CD4-positive, alpha-beta T cell (primary cell): ENCODE data around the gene PRMT7. TPM values are rescaled to one million over a fixed set of nuclear protein-coding genes. Genes with fewer than 3 reads are reported as not detected.

Experiments
- ATAC-seq: fragments of 200-7000 bp; cut with Tn5 transposase; one replicate; pipeline ENCODE4 v1.10.0; 2022; ENCODE audit warnings: mild to moderate bottlenecking; ENCODE audit not compliant: poor library complexity
- CTCF ChIA-PET: fragments of 350-600 bp; sonication (Branson Sonifier 250); formaldehyde crosslinking; loops from one replicate; lab custom pipeline; 2021; ENCODE audit warnings: antibody characterized with exemption, inconsistent platforms; lab: Charles Lee
- POLR2A ChIA-PET: fragments of 350-600 bp; sonication (Branson Sonifier 250); formaldehyde crosslinking; loops from one replicate; lab custom pipeline; 2021; ENCODE audit warnings: antibody characterized with exemption, inconsistent platforms; lab: Charles Lee
- DNase-seq, 14 experiments: peaks; one replicate each; pipeline ENCODE4 v3.0.0-alpha.2; 2013 to 2020; ENCODE audit warnings: mixed read lengths in 2 of 14
- H3K27ac ChIP-seq, 2 donors: one replicate each; pipeline versions ENCODE4 v1.5.1 to v1.7.0; 2013; ENCODE audit warnings: low read length in 2 of 2, low read depth in 1 of 2, mild to moderate bottlenecking in 1 of 2
- H3K27me3 ChIP-seq, 2 experiments: 1 replicate in 1 of 2; 2 replicates in 1 of 2; pipeline versions ENCODE4 v1.6.1 to v1.7.0; 2013; ENCODE audit warnings: low read length in 2 of 2, control low read depth in 1 of 2, mild to moderate bottlenecking in 1 of 2, moderate library complexity in 1 of 2; ENCODE audit not compliant: insufficient read depth in 2 of 2, control insufficient read depth in 1 of 2
- H3K36me3 ChIP-seq: one replicate; pipeline ENCODE4 v1.6.1; 2013; ENCODE audit warnings: low read length, control low read depth; ENCODE audit not compliant: insufficient read depth
- H3K4me1 ChIP-seq: one replicate; pipeline ENCODE4 v1.6.1; 2013; ENCODE audit warnings: low read length, control low read depth; ENCODE audit not compliant: insufficient read depth
- H3K4me3 ChIP-seq: one replicate; pipeline ENCODE4 v1.5.1; 2013; ENCODE audit warnings: mild to moderate bottlenecking, low read length, moderate library complexity
- H3K9me3 ChIP-seq, 2 experiments: 1 replicate in 1 of 2; 2 replicates in 1 of 2; pipeline versions ENCODE4 v1.6.1 to v1.7.0; 2013; ENCODE audit warnings: low read length in 2 of 2, mild to moderate bottlenecking in 2 of 2, control low read depth in 1 of 2, moderate library complexity in 1 of 2; ENCODE audit not compliant: control insufficient read depth in 1 of 2, insufficient read depth in 1 of 2
- H3K27ac Mint-ChIP-seq: one replicate; pipeline ENCODE4 v1.8.0; 2020; ENCODE audit warnings: mixed read lengths
- H3K27me3 Mint-ChIP-seq: one replicate; pipeline ENCODE4 v1.8.0; 2021; ENCODE audit warnings: mixed read lengths
- H3K36me3 Mint-ChIP-seq: one replicate; pipeline ENCODE4 v1.8.0; 2021; ENCODE audit warnings: low read depth, mixed read lengths
- H3K4me1 Mint-ChIP-seq: one replicate; pipeline ENCODE4 v1.8.0; 2021; ENCODE audit warnings: low read depth, mixed read lengths
- H3K4me3 Mint-ChIP-seq: one replicate; pipeline ENCODE4 v1.8.0; 2020; ENCODE audit warnings: mild to moderate bottlenecking, mixed read lengths
- H3K9me3 Mint-ChIP-seq: one replicate; pipeline ENCODE4 v1.8.0; 2020; ENCODE audit warnings: mixed read lengths
- CTCF ChIP-seq: fragments of 200-600 bp; IDR thresholded peaks from one replicate; pipeline ENCODE4 v1.8.0; 2022; ENCODE audit warnings: antibody characterized with exemption, mild to moderate bottlenecking
- intact Hi-C, 2 experiments: fragments of 100-400 bp; cut with DNase I in 1 of 2; cut with micrococcal nuclease in 1 of 2; formaldehyde crosslinking; loops; one replicate each; pipeline versions ENCODE4 v1.15.1 to v1.9.0; 2023 to 2025; cut with DNase I, micrococcal nuclease
- total RNA-seq, 174 experiments: library from RNA in 2 of 174; stranded (reverse) in 2 of 174; gene quantifications; one replicate each; pipeline ENCODE4 v1.2.3 and lab custom pipeline; 2021 to 2026

The PRMT7 gene
- total RNA-seq, 2 experiments from 2014 or later: 46.3 to 51.0 TPM

- H3K4me3 ChIP-seq: no peak overlapping the region
- H3K27ac ChIP-seq: no peak overlapping the region
- Mint-ChIP-seq H3K9me3 (no peaks in the 10 kb centered on the region), H3K27me3 (no peaks in the 10 kb centered on the region), H3K4me1 (no peaks in the 10 kb centered on the region), H3K4me3 (no peak overlapping the region), H3K36me3 (peaks cover 92% of the 10 kb centered on the region), H3K27ac (no peak overlapping the region)
- peaks cover 84% of the 10 kb centered on the region for H3K36me3 ChIP-seq
- H3K4me1 ChIP-seq: no peaks in the 10 kb centered on the region
- ATAC-seq (no peak), DNase-seq (no peak)
- no peak for TF ChIP-seq CTCF
- H3K9me3 ChIP-seq: no peaks in the 10 kb centered on the region
- CTCF ChIA-PET: no interaction called here
- POLR2A ChIA-PET: no interaction called here
- intact Hi-C loops: no loop called here
- no peaks in the 10 kb centered on the region for H3K27me3 ChIP-seq
These were observed 32.3 kb downstream of the PRMT7 start for GRCh38 chr16:68343137-68343536.

DNA sequence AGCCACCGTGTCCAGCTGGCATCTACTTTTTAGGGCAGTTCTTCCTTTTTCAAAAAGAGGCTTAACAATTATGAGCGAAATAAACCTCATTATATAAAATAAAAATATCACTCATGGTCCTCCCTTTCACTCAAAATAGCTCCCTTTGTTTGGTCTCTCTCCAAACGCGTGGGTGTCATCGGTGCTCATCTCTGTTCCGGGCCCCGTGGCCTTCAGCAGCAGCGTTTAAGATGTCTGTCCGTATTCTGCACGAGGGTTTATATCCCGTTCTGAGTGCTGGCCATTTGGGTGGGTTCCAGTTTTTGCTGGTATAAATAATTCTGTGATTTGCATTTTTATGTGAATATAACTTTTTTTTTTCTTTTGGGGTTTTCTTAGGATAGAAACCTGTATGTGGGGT is 33.4 kb downstream of the PRMT7 start:
- H3K27me3 Mint-ChIP-seq: no peaks in the 10 kb centered on the region
- no peaks in the 10 kb centered on the region for H3K27me3 ChIP-seq
- no peaks in the 10 kb centered on the region for H3K9me3 Mint-ChIP-seq
- ChIA-PET POLR2A (no interaction called here), CTCF (no interaction called here)
- H3K27ac Mint-ChIP-seq: no peak overlapping the region
- no peak overlapping the region for H3K27ac ChIP-seq
- H3K36me3 Mint-ChIP-seq: peaks cover 93% of the 10 kb centered on the region
- DNase-seq (no peak), ATAC-seq (no peak)
- H3K4me3 ChIP-seq: no peak overlapping the region
- no peaks in the 10 kb centered on the region for H3K4me1 ChIP-seq
- intact Hi-C loops: no loop called here
- H3K4me3 Mint-ChIP-seq: no peak overlapping the region
- H3K36me3 ChIP-seq: peaks cover 84% of the 10 kb centered on the region
- H3K9me3 ChIP-seq: no peaks in the 10 kb centered on the region
- no peak for TF ChIP-seq CTCF
- no peaks in the 10 kb centered on the region for H3K4me1 Mint-ChIP-seq

DNA sequence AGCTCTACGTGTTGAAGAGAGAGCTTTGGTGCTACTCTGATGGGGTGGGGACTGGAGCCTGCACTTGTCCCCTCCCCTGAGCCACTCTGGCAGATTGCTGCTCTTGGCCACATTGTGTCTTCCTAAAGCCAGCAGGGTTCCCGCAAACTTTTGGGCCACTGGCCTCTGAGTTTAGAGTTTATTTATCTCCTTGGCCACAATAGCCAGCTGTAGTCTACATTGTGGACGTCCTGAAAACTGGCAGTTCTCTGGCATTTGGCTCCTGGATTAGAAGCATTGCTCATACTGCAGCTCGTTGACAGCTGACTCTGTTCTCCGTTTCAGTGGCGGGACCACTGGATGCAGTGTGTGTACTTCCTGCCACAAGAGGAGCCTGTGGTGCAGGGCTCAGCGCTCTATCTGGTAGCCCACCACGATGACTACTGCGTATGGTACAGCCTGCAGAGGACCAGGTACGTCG is 34.6 kb downstream of the PRMT7 start:
- peaks cover 93% of the 10 kb centered on the region for H3K36me3 Mint-ChIP-seq
- CTCF ChIA-PET: no interaction called here
- Histone ChIP-seq H3K36me3 (peaks cover 84% of the 10 kb centered on the region), H3K9me3 (no peaks in the 10 kb centered on the region), H3K4me1 (no peaks in the 10 kb centered on the region), H3K27me3 (no peaks in the 10 kb centered on the region), H3K27ac (no peak overlapping the region), H3K4me3 (no peak overlapping the region)
- intact Hi-C loops: no loop called here
- POLR2A ChIA-PET: interaction anchor here (1.1 kb wide), 1 partner anchor 10 kb away, joined by 3 read pairs; no protein-coding TSS in a partner anchor
- DNase-seq: no peak
- no peaks in the 10 kb centered on the region for H3K27me3 Mint-ChIP-seq
- no peaks in the 10 kb centered on the region for H3K4me1 Mint-ChIP-seq
- no peak overlapping the region for H3K4me3 Mint-ChIP-seq
- no peaks in the 10 kb centered on the region for H3K9me3 Mint-ChIP-seq
- ATAC-seq: no peak
- TF ChIP-seq CTCF: no peak
- no peak overlapping the region for H3K27ac Mint-ChIP-seq
